GM12891 (cell line): Measurements from ENCODE around the gene IRAK1BP1.

Experiments
- POLR2AphosphoS5 ChIP-seq: IDR thresholded peaks from 2 replicates; pipeline ENCODE4 v1.6.1; 2011; ENCODE audit warnings: low read depth, low read length, control low read depth
- POU2F2 ChIP-seq: IDR thresholded peaks from 2 replicates; pipeline ENCODE4 v1.6.1; 2011; ENCODE audit warnings: low read depth, mild to moderate bottlenecking, control low read depth, low read length, moderate library complexity

GRCh38 chr6:78844899-78845298 lies 22.5 kb upstream of the IRAK1BP1 start:
- no peak for TF ChIP-seq POLR2AphosphoS5
- TF ChIP-seq POU2F2: no peak
